Neuronal stem cell (in vitro differentiated cells): ENCODE data around the gene LCN6.
A peak's percentile ranks its signal among the peaks of the same experiment; 100 is the strongest.

Experiments used
- DNase-seq: peaks from one replicate; pipeline ENCODE4 v3.0.0-alpha.2; 2013; ENCODE audit warnings: low spot score
- H2AFZ ChIP-seq: one replicate; pipeline ENCODE4 v1.6.1; 2013; ENCODE audit warnings: mild to moderate bottlenecking, low read length, inconsistent platforms
- H2AK5ac ChIP-seq: 2 replicates; pipeline ENCODE4 v1.6.1; 2013; ENCODE audit warnings: low read depth, mild to moderate bottlenecking, inconsistent platforms, low read length, moderate library complexity, mixed read lengths
- H2BK120ac ChIP-seq: 2 replicates; pipeline ENCODE4 v1.6.1; 2013; ENCODE audit warnings: low read depth, mild to moderate bottlenecking, inconsistent platforms, low read length, moderate library complexity, mixed read lengths
- H2BK12ac ChIP-seq: one replicate; pipeline ENCODE4 v1.6.1; 2013; ENCODE audit warnings: low read length, inconsistent platforms
- H2BK15ac ChIP-seq: 2 replicates; pipeline ENCODE4 v1.6.1; 2013; ENCODE audit warnings: mild to moderate bottlenecking, low read length, inconsistent platforms, mixed read lengths
- H2BK5ac ChIP-seq: one replicate; pipeline ENCODE4 v1.6.1; 2013; ENCODE audit warnings: inconsistent platforms, mild to moderate bottlenecking, low read length, moderate library complexity
- H3K14ac ChIP-seq: one replicate; pipeline ENCODE4 v1.6.1; 2013; ENCODE audit warnings: low read length, inconsistent platforms
- H3K18ac ChIP-seq: 2 replicates; pipeline ENCODE4 v1.6.1; 2013; ENCODE audit warnings: low read length, inconsistent platforms
- H3K23ac ChIP-seq: 2 replicates; pipeline ENCODE4 v1.6.1; 2013; ENCODE audit warnings: low read depth, mild to moderate bottlenecking, mixed read lengths, low read length, inconsistent platforms; ENCODE audit not compliant: poor library complexity
- H3K27ac ChIP-seq: replicated peaks from 3 replicates; pipeline ENCODE4 v1.5.1; 2013; ENCODE audit warnings: low read length, inconsistent platforms
- H3K27me3 ChIP-seq, 3 experiments: 2 replicates each; pipeline ENCODE4 v1.6.1; 2013; ENCODE audit warnings: low read length in 3 of 3, mild to moderate bottlenecking in 2 of 3, inconsistent platforms in 1 of 3, low read depth in 1 of 3, mixed read lengths in 1 of 3, moderate library complexity in 1 of 3; ENCODE audit not compliant: control insufficient read depth in 3 of 3, insufficient read depth in 3 of 3
- H3K36me3 ChIP-seq, 2 donors: replicated peaks in 1 of 2; 2 replicates each; pipeline ENCODE4 v1.6.1; 2013; ENCODE audit warnings: low read length in 2 of 2; ENCODE audit not compliant: control insufficient read depth in 2 of 2, insufficient read depth in 2 of 2
- H3K4ac ChIP-seq: 2 replicates; pipeline ENCODE4 v1.6.1; 2013; ENCODE audit warnings: inconsistent platforms, mild to moderate bottlenecking, low read length, moderate library complexity
- H3K4me1 ChIP-seq, 2 donors: 1 replicate in 1 of 2; 2 replicates in 1 of 2; pipeline ENCODE4 v1.6.1; 2013; ENCODE audit warnings: low read length in 2 of 2, low read depth in 1 of 2; ENCODE audit not compliant: control insufficient read depth in 2 of 2, insufficient read depth in 1 of 2
- H3K4me2 ChIP-seq: one replicate; pipeline ENCODE4 v1.6.1; 2013; ENCODE audit warnings: mild to moderate bottlenecking, low read length, inconsistent platforms; ENCODE audit not compliant: insufficient read depth, poor library complexity, severe bottlenecking
- H3K4me3 ChIP-seq, 2 donors: 2 replicates each; pipeline ENCODE4 v1.5.1; 2013; ENCODE audit warnings: low read length in 2 of 2, mild to moderate bottlenecking in 2 of 2, inconsistent platforms in 1 of 2, moderate library complexity in 1 of 2
- H3K79me1 ChIP-seq: one replicate; pipeline ENCODE4 v1.6.1; 2013; ENCODE audit warnings: low read depth, mild to moderate bottlenecking, inconsistent platforms, low read length, moderate library complexity
- H3K9ac ChIP-seq: one replicate; pipeline ENCODE4 v1.6.1; 2013; ENCODE audit warnings: mild to moderate bottlenecking, low read depth, low read length, inconsistent platforms; ENCODE audit not compliant: poor library complexity
- H3K9me3 ChIP-seq, 2 donors: replicated peaks in 1 of 2; 2 replicates each; pipeline versions ENCODE3 to v1.6.1; 2013; ENCODE audit warnings: low read length in 2 of 2, mild to moderate bottlenecking in 2 of 2, inconsistent platforms in 1 of 2, low read depth in 1 of 2, mixed read lengths in 1 of 2, moderate library complexity in 1 of 2; ENCODE audit not compliant: control insufficient read depth in 2 of 2, insufficient read depth in 1 of 2
- H4K8ac ChIP-seq: one replicate; pipeline ENCODE4 v1.6.1; 2013; ENCODE audit warnings: low read depth, mild to moderate bottlenecking, inconsistent platforms, low read length, moderate library complexity
- H4K91ac ChIP-seq: one replicate; pipeline ENCODE4 v1.6.1; 2013; ENCODE audit warnings: low read length, low read depth, mild to moderate bottlenecking, inconsistent platforms; ENCODE audit not compliant: poor library complexity
- WGBS, 2 donors: extraction: QIAGEN DNeasy Blood & Tissue Kit; methylation state at CpG; one replicate each; pipeline ENCODE4 v1.1.7; 2013; ENCODE audit warnings: missing lambda C conversion rate in 2 of 2, mixed read lengths in 1 of 2; ENCODE audit not compliant: insufficient read length in 2 of 2, insufficient replicate concordance in 1 of 2; ENCODE audit errors: extremely low coverage in 2 of 2; 5-methylcytosine and 5-hydroxymethylcytosine counted together

Gene LCN6

DNA sequence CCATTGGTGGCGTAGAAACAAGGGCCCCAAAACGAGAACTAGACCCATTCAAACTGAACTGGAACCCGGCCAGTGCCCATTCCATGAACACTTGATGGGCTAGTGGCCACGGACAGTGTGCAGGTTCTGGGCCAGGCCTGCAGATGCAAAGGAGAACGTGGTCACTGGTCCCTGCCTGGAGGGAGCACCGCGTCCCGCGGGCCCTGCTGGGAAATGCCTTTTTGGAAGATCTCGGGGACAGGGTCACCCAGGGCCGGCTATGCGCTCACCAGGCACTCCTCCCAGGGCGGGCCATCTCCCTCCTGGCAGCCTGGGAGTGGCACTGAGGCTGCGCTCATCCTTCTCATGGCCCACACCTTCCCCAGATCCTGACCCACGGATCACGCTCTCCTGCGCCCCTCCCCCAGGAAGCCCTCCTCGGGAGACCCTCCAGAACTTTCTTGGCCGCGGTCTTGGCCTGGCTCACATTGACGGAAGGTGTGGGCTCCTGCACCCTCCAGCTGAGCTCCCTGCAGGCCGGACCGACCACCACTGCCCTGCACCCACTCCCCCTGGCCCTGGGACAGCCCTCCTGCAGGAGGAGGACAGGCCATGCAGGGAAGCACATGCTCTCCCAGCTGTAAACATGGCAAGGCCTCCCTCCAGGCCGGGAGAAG lies 38.7 kb downstream of the LCN6 start:
- H3K27ac ChIP-seq, result no peak overlapping the region
- H4K8ac ChIP-seq, result peak overlapping the region; percentile 43
- no peak overlapping the region for H4K91ac ChIP-seq
- H3K4me3 ChIP-seq, result peak overlapping the region in 1 of 2 donors; percentile 45
- no peak overlapping the region for H2AFZ ChIP-seq
- no peak overlapping the region for H3K9ac ChIP-seq
- peak overlapping the region; percentile 61 for H2BK120ac ChIP-seq
- peak overlapping the region; percentile 96 for H2AK5ac ChIP-seq
- H2BK5ac ChIP-seq, result peak overlapping the region; percentile 87
- peak overlapping the region; percentile 67 for H2BK15ac ChIP-seq
- H3K14ac ChIP-seq, result no peak overlapping the region
- H3K4me2 ChIP-seq, result no peak overlapping the region
- H3K9me3 ChIP-seq, result no peaks in the 10 kb centered on the region
- DNase-seq, result no peak
- H3K79me1 ChIP-seq, result peaks cover 13% of the 10 kb centered on the region
- H3K4ac ChIP-seq, result no peak overlapping the region
- peak overlapping the region; percentile 58 for H2BK12ac ChIP-seq
- peaks cover 8 to 19% of the 10 kb centered on the region in 2 donors for H3K4me1 ChIP-seq
- H3K36me3 ChIP-seq, result no peaks in the 10 kb centered on the region
- H3K23ac ChIP-seq, result peak overlapping the region; percentile 85
- H3K18ac ChIP-seq, result peak overlapping the region; percentile 85
- no CpG with 5 or more reads among the region's 24 CpGs for WGBS, 2 donors
- peaks cover 0 to 43% (median 7%) of the 10 kb centered on the region in 3 experiments for H3K27me3 ChIP-seq

DNA sequence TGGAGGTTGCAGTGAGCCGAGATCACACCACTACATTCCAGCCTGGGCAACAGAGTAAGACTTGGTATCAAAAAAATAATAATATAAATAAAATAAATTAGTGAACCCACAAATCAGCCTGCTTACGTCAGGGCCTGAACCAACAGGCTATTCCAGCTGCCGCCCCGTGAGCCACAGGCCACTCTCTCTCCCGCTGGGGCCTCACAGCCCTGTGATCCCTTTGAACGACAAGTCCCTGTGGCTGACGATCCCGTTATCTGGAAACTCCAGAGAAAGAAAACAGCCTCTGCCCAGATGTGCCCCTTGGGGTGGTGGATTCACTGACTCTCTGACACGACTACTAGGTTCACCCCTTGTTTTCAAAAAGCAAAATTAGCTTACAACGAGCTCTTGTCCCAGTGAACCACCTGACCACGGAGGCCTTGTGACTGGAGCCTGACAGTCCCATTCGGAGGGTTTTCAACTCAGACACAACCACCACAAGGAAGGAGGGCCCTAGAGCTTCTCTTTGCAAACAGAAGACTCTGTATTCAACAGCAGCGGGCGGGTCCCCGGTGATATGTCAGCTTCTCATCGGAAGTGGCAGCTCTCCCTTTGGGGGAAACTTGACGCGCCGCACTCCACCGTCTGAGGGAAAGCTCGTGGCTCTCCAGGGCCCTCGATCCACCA lies 40.3 kb downstream of the LCN6 start:
- H3K27me3 ChIP-seq, result peaks cover 0 to 43% (median 7%) of the 10 kb centered on the region in 3 experiments
- H4K91ac ChIP-seq, result no peak overlapping the region
- no peak overlapping the region for H2BK120ac ChIP-seq
- H3K9ac ChIP-seq, result no peak overlapping the region
- H2BK15ac ChIP-seq, result no peak overlapping the region
- no peak overlapping the region for H2BK5ac ChIP-seq
- H3K4ac ChIP-seq, result no peak overlapping the region
- H3K4me3 ChIP-seq, result no peak overlapping the region
- H3K79me1 ChIP-seq, result peaks cover 5% of the 10 kb centered on the region
- H3K14ac ChIP-seq, result no peak overlapping the region
- no peak overlapping the region for H3K4me2 ChIP-seq
- no CpG with 5 or more reads among the region's 22 CpGs for WGBS, 2 donors
- no peaks in the 10 kb centered on the region for H3K36me3 ChIP-seq
- no peak overlapping the region for H3K18ac ChIP-seq
- no peak for DNase-seq
- no peaks in the 10 kb centered on the region for H3K9me3 ChIP-seq
- no peak overlapping the region for H3K23ac ChIP-seq
- no peak overlapping the region for H3K27ac ChIP-seq
- H4K8ac ChIP-seq, result no peak overlapping the region
- peaks cover 0 to 5% of the 10 kb centered on the region in 2 donors for H3K4me1 ChIP-seq
- peak overlapping the region; percentile 19 for H2AK5ac ChIP-seq
- H2AFZ ChIP-seq, result no peak overlapping the region
- no peak overlapping the region for H2BK12ac ChIP-seq

DNA sequence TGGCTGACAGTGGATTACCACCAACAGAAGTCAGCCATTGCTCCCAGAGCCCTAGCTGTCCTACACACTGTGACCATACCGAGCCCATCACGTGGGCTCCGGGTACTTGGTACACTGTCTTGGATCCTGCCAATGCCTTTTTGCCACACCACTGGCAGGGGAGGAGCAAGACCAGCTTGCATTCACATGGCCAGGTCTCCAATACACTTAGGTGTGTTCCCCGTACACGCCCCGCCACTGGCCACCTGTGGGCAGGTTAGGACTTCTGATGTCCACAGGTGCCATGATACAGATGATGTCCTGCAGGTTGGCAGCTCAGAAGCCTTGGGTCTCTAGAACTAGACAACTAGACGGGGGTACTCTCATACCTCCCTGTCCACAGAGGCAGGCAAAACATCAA lies 41.3 kb downstream of the LCN6 start:
- no peak overlapping the region for H3K27ac ChIP-seq
- no peak overlapping the region for H2BK12ac ChIP-seq
- DNase-seq, result no peak
- H3K4me3 ChIP-seq, result no peak overlapping the region
- H3K4ac ChIP-seq, result peak overlapping the region; percentile 69
- peaks cover 0 to 43% (median 7%) of the 10 kb centered on the region in 3 experiments for H3K27me3 ChIP-seq
- no peak overlapping the region for H2BK5ac ChIP-seq
- H3K18ac ChIP-seq, result no peak overlapping the region
- H4K8ac ChIP-seq, result no peak overlapping the region
- no peak overlapping the region for H2BK120ac ChIP-seq
- no peak overlapping the region for H4K91ac ChIP-seq
- no peaks in the 10 kb centered on the region for H3K9me3 ChIP-seq
- no peak overlapping the region for H2BK15ac ChIP-seq
- WGBS, 2 donors, result no CpG with 5 or more reads among the region's 7 CpGs
- no peak overlapping the region for H3K14ac ChIP-seq
- H3K4me2 ChIP-seq, result no peak overlapping the region
- H2AK5ac ChIP-seq, result peak overlapping the region; percentile 73
- no peak overlapping the region for H3K23ac ChIP-seq
- H3K9ac ChIP-seq, result no peak overlapping the region
- peaks cover 3% of the 10 kb centered on the region for H3K79me1 ChIP-seq
- no peak overlapping the region for H2AFZ ChIP-seq
- H3K4me1 ChIP-seq, result peaks cover 0 to 5% of the 10 kb centered on the region in 2 donors
- no peaks in the 10 kb centered on the region for H3K36me3 ChIP-seq

DNA sequence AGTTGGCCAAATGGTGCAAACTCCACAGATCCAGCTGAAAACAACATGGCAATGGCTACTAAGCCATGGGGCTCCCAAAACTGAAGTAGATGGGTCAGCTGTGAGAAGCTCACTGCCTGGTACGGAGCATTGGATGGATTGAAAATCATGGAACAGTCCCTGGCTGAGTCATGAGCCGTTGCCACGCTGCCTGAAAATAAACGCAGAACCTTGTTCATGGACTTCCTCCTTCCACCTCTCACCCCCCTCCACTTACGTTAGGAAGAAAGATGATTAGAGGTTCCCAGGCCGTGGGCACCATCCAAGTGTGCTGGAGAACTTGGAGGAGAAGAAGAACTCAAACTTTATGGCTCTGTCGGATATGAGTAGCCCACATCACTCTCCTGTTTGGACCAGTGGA lies 42.8 kb downstream of the LCN6 start:
- Histone ChIP-seq H3K27me3 (peaks cover 0 to 41% (median 12%) of the 10 kb centered on the region in 3 experiments), H3K79me1 (peaks cover 3% of the 10 kb centered on the region), H4K91ac (no peak overlapping the region), H3K18ac (no peak overlapping the region), H3K4me2 (no peak overlapping the region), H2AFZ (no peak overlapping the region), H3K9me3 (no peaks in the 10 kb centered on the region), H2BK120ac (no peak overlapping the region), H3K27ac (no peak overlapping the region), H4K8ac (no peak overlapping the region), H2BK5ac (no peak overlapping the region), H2BK15ac (no peak overlapping the region), H3K36me3 (no peaks in the 10 kb centered on the region), H3K4ac (no peak overlapping the region), H3K4me3 (no peak overlapping the region), H3K23ac (no peak overlapping the region), H3K14ac (no peak overlapping the region), H3K9ac (no peak overlapping the region), H3K4me1 (peaks cover 1 to 11% of the 10 kb centered on the region in 2 donors), H2BK12ac (no peak overlapping the region), H2AK5ac (no peak overlapping the region)
- DNase-seq, result no peak
- no CpG with 5 or more reads among the region's 7 CpGs for WGBS, 2 donors
